ENCODE data around the gene CLASP2. TPM values are rescaled to one million over a fixed set of nuclear protein-coding genes. Genes with fewer than 3 reads are reported as not detected.
"Not testable (repeated sequence)": the region's sequence is repeated elsewhere in the genome, so short reads cannot be mapped to it uniquely, and the experiment has no call there.

The CLASP2 gene
- total RNA-seq, 1 experiment from 2014 or later: 41.1 TPM

DNA sequence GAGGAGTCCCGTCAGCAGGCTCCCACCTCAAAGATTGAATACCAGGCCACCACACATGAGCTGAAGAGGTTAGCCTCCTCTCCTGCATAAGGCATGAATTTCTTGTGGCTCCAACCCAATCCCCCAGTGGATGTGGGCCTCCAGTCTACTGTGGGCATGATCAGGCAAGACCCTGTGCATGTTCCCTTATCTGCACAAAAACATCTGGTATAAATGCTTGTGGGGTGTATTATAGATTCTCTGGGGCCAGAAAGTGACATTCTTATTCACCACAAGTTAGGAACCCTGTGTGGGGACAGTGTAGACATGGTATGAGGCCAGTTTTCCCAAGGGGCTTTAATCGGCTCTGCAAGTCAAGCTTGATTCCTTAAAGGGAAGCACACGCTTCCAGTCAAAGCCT lies 259.6 kb downstream of the CLASP2 start:
- DNase-seq: no peak
- H3K27me3 ChIP-seq (ENCODE audit: control insufficient read depth, insufficient read depth, low read length): no peaks in the 10 kb centered on the region
- no peak overlapping the region for H3K4me3 ChIP-seq (ENCODE audit: insufficient read depth, low read depth, low read length)
- no peaks in the 10 kb centered on the region; the same call in 1 of the 2 replicates for H3K36me3 ChIP-seq (replicated peaks; ENCODE audit: control insufficient read depth, insufficient read depth, low read length)

DNA sequence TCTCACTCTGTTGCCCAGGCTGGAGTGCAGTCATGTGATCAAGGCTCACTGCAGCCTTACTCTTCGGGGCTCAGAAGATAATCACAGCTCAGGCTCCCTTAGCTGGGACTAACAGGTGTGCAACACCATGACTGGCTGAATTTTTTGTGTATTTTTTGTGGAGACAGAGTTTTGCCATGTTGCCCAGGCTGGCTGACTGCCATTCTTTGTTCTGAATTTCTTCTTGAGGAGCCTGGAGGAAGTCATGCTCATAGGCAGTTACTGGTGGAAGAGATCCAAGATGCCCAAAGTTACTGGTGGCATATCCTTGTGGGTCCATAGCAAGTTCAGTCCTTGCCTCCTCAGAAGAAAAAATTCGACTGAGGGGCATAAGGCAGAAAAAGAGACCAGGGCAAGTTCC lies 261.3 kb downstream of the CLASP2 start:
- DNase-seq: no peak
- no peaks in the 10 kb centered on the region; the same call in 1 of the 2 replicates for H3K36me3 ChIP-seq (replicated peaks; ENCODE audit: control insufficient read depth, insufficient read depth, low read length)
- H3K27me3 ChIP-seq (ENCODE audit: control insufficient read depth, insufficient read depth, low read length): no peaks in the 10 kb centered on the region
- H3K4me3 ChIP-seq (ENCODE audit: insufficient read depth, low read depth, low read length): no peak overlapping the region

DNA sequence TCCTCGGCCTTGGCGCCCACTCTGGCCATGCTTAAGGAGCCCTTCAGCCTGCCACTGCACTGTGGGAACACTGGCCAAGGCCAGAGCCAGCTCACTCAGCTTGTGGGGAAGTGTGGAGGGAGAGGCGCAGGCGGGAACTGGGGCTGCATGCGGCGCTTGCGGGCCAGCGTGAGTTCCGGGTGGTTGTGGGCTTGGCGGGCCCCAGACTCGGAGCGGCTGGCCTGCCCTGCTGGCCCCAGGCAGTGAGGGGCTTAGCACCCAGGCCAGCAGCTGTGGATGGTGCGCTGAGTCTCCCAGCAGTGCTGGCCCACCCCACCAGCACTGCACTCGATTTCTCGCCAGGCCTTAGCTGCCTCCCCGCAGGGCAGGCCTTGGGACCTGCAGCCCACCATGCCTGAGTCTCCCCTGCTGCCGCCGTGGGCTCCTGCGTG lies 264.7 kb downstream of the CLASP2 start:
- H3K27me3 ChIP-seq (ENCODE audit: control insufficient read depth, insufficient read depth, low read length): no peaks in the 10 kb centered on the region
- H3K4me3 ChIP-seq (ENCODE audit: insufficient read depth, low read depth, low read length): no peak overlapping the region
- DNase-seq: no peak
- H3K36me3 ChIP-seq (replicated peaks; ENCODE audit: control insufficient read depth, insufficient read depth, low read length): no peaks in the 10 kb centered on the region; the same call in 1 of the 2 replicates

DNA sequence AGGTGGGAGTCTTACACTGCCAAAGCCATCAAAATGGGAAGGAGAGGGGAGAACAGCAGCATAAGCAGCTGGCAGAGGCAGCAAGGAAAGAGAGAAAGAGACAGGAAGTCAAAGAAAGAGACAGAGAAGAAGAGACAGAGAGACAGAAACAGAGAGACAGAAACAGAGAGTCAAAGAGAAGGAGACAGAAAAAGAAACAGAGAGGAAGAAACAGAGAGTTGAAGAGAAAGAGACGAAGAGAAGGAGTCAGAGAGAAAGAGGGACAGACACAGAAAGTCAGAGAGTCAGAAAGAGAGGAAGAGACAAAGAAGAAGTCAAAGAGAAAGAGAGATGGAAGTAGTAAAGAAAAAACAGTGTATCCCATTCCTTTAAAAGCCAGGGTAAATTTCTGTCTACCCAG lies 266.1 kb downstream of the CLASP2 start:
- H3K27me3 ChIP-seq (ENCODE audit: control insufficient read depth, insufficient read depth, low read length); H3K36me3 ChIP-seq (replicated peaks; ENCODE audit: control insufficient read depth, insufficient read depth, low read length); H3K4me3 ChIP-seq (ENCODE audit: insufficient read depth, low read depth, low read length); DNase-seq: not testable (repeated sequence)

DNA sequence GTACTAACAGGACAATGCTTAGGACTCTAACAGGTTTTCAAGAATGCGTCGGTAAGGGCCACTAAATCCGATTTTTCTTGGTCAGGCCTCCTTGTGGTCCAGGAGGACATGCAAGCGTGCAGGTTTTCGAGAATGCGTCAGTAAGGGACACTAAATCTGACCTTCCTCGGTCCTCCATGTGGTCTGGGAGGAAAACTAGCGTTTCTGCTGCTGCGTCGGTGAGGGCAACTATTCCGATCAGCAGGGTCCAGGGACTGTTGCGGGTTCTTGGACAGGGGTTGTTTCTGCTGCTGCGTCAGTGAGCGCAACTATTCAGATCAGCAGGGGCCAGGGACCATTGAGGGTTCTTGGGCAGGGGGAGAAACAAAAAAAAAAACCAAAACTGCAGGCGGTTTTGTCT lies 270.1 kb downstream of the CLASP2 start:
- Histone ChIP-seq H3K36me3 (replicated peaks; ENCODE audit: control insufficient read depth, insufficient read depth, low read length) (no peaks in the 10 kb centered on the region), H3K27me3 (ENCODE audit: control insufficient read depth, insufficient read depth, low read length) (no peaks in the 10 kb centered on the region), H3K4me3 (ENCODE audit: insufficient read depth, low read depth, low read length) (peak overlapping the region; percentile 64)
- DNase-seq: no peak

DNA sequence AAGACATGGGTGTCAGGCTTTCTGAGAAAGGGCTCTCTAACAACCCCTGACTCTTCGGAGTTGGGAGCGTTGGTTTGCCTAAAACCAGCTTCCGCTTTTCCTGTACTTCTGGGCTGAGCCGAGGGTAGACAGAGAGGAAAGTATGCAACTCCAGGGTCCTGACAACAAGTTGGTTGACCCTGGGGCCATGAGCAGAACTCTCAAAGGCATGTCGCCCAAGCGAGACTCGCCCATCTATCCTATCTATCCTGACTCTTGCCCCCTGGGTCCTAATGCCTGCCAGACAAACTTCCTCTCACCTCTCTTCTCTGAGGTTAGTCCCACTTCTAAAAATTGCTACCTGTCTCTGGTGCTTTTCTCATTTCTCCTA lies 270.8 kb downstream of the CLASP2 start:
- H3K27me3 ChIP-seq (ENCODE audit: control insufficient read depth, insufficient read depth, low read length); H3K36me3 ChIP-seq (replicated peaks; ENCODE audit: control insufficient read depth, insufficient read depth, low read length); DNase-seq: not testable (repeated sequence)
- peak overlapping the region; percentile 64 for H3K4me3 ChIP-seq (ENCODE audit: insufficient read depth, low read depth, low read length)

Other genes starting within 250 kb of the CLASP2 start
- 74.4 and 84.6 TPM in 2 replicates for gene PDCD6IP, start 80.4 kb upstream of the CLASP2 start, total RNA-seq (2014; rRNA removed; shearing (Covaris generic))

Data from H7 (cell line).